ENCODE results near the gene STAC3.

GRCh38 chr12:57231276-57232021 is 19.5 kb downstream of the STAC3 start:
- TF ChIP-seq CTCF (IDR thresholded peaks at IDR 0.05) (no peak), POLR2A (IDR thresholded peaks at IDR 0.05) (no peak)

Measured in heart left ventricle (tissue), 13 donors.